ENCODE results near the gene USP4. TPM values are rescaled to one million over a fixed set of nuclear protein-coding genes. Genes with fewer than 3 reads are reported as not detected.

The USP4 gene
- total and polyA plus RNA-seq, 2 of the 8 experiments (the other 6 are each of a cell fraction or from before 2014, with no cell fraction given), result 16.0 to 27.8 TPM

- H3K9me3 ChIP-seq (ENCODE audit: insufficient read depth in 2 of 2, low read depth in 1 of 2, low read length in 1 of 2), result peaks cover 31 to 34% of the 10 kb centered on the region in 2 experiments
- H2AK5ac ChIP-seq (ENCODE audit: low read depth, low read length), result no peak overlapping the region
- no peak overlapping the region for H2BK12ac ChIP-seq (ENCODE audit: low read depth, low read length)
- H4K20me1 ChIP-seq (replicated peaks in 1 of 2; ENCODE audit: control insufficient read depth in 1 of 2, insufficient read depth in 2 of 2, low read length in 2 of 2), result no peaks in the 10 kb centered on the region
- no peaks in the 10 kb centered on the region for H3K27me3 ChIP-seq (replicated peaks in 1 of 4; ENCODE audit: control insufficient read depth in 3 of 4, extremely low read depth in 1 of 4, insufficient read depth in 3 of 4, low read length in 3 of 4)
- no peaks in the 10 kb centered on the region for H3K23me2 ChIP-seq (ENCODE audit: low read depth, low read length)
- DNase-seq (ENCODE audit: low read depth in 1 of 2, low spot score in 2 of 2) (no peak), FAIRE-seq (no peak)
- no peak overlapping the region for H4K8ac ChIP-seq (ENCODE audit: extremely low read depth, insufficient read depth, low read length)
- H3K79me1 ChIP-seq (ENCODE audit: low read depth, low read length), result no peaks in the 10 kb centered on the region
- no peaks in the 10 kb centered on the region for H3K4me1 ChIP-seq (replicated peaks in 1 of 4; ENCODE audit: control insufficient read depth in 3 of 4, insufficient read depth in 4 of 4, low read length in 3 of 4)
- H4K5ac ChIP-seq (ENCODE audit: insufficient read length, low read depth, low read length), result no peak overlapping the region
- no peaks in the 10 kb centered on the region for H3K36me3 ChIP-seq (ENCODE audit: control insufficient read depth in 2 of 4, insufficient read depth in 4 of 4, low read length in 3 of 4)
- H3K27ac ChIP-seq (ENCODE audit: low read depth, low read length), result no peak overlapping the region
- ChIA-PET POLR2A (ENCODE audit: partially characterized antibody) (no interaction called here), CTCF (ENCODE audit: partially characterized antibody) (no interaction called here)
- H4K91ac ChIP-seq (replicated peaks; ENCODE audit: insufficient read length, low read length), result no peak overlapping the region
- no peak overlapping the region for H3K4me2 ChIP-seq (ENCODE audit: insufficient read depth in 1 of 2, low read depth in 2 of 2, low read length in 2 of 2)
- no peak overlapping the region for H3K4me3 ChIP-seq (ENCODE audit: extremely low read depth in 1 of 4, insufficient read depth in 2 of 4, low read depth in 3 of 4, low read length in 4 of 4)
- H3K14ac ChIP-seq (ENCODE audit: insufficient read length), result no peak overlapping the region
- H3K56ac ChIP-seq (replicated peaks; ENCODE audit: insufficient read length, low read depth, low read length), result no peak overlapping the region
- no peak overlapping the region for H2BK5ac ChIP-seq (ENCODE audit: low read depth, low read length)
- H3K4ac ChIP-seq (replicated peaks; ENCODE audit: insufficient read length, low read depth, low read length), result no peak overlapping the region
- no peaks in the 10 kb centered on the region for H3K79me2 ChIP-seq (ENCODE audit: control insufficient read depth in 1 of 2, insufficient read depth in 2 of 2, low read length in 2 of 2)
- no peak overlapping the region for H2BK120ac ChIP-seq (replicated peaks; ENCODE audit: low read depth, low read length)
- no peak overlapping the region for H3K18ac ChIP-seq (ENCODE audit: extremely low read depth, low read length)
- H3K9ac ChIP-seq (replicated peaks in 1 of 4; ENCODE audit: extremely low read depth in 1 of 4, low read depth in 3 of 4, low read length in 3 of 4), result no peak overlapping the region
- H2BK20ac ChIP-seq (ENCODE audit: low read length), result no peak overlapping the region
- H3K23ac ChIP-seq (ENCODE audit: insufficient read length), result no peak overlapping the region
- H2AFZ ChIP-seq (ENCODE audit: low read length), result no peak overlapping the region
- no peak overlapping the region for H2BK15ac ChIP-seq (ENCODE audit: low read length)
- TF ChIP-seq EP300 (IDR thresholded peaks at IDR 0.05; ENCODE audit: borderline replicate concordance in 1 of 2, low read depth in 2 of 2, low read length in 2 of 2) (no peak), TAF1 (IDR thresholded peaks at IDR 0.05; ENCODE audit: low read depth, low read length) (no peak), EZH2 (IDR thresholded peaks at IDR 0.05; ENCODE audit: low read depth, low read length, severe bottlenecking) (no peak), RXRA (IDR thresholded peaks at IDR 0.05; ENCODE audit: insufficient read depth, low read depth, low read length) (no peak), HDAC2 (IDR thresholded peaks at IDR 0.05; ENCODE audit: borderline replicate concordance in 1 of 2, low read depth in 2 of 2, low read length in 2 of 2) (no peak), SIX5 (IDR thresholded peaks at IDR 0.05; ENCODE audit: low read depth, low read length) (no peak), RBBP5 (IDR thresholded peaks at IDR 0.05; ENCODE audit: borderline replicate concordance, low read depth, low read length) (no peak), BACH1 (IDR thresholded peaks at IDR 0.05; ENCODE audit: low read length) (no peak), CREB1 (IDR thresholded peaks at IDR 0.05) (no peak), ZNF274 (IDR thresholded peaks at IDR 0.05; ENCODE audit: borderline replicate concordance, extremely low read depth, low read length) (no peak), MAFK (IDR thresholded peaks at IDR 0.05; ENCODE audit: low read depth, low read length) (no peak), KDM4A (IDR thresholded peaks at IDR 0.05; ENCODE audit: low read depth, low read length, severe bottlenecking) (no peak), ASH2L (IDR thresholded peaks at IDR 0.05; ENCODE audit: low read length) (no peak), TEAD4 (IDR thresholded peaks at IDR 0.05; ENCODE audit: low read depth, low read length) (no peak), CEBPB (IDR thresholded peaks at IDR 0.05; ENCODE audit: low read depth, low read length) (no peak), POLR2A (IDR thresholded peaks at IDR 0.05; ENCODE audit: control extremely low read depth in 1 of 2, low read depth in 2 of 2, low read length in 2 of 2) (no peak), CHD1 (IDR thresholded peaks at IDR 0.05; ENCODE audit: low read depth, low read length) (no peak), CBX8 (IDR thresholded peaks at IDR 0.05; ENCODE audit: borderline replicate concordance, low read depth, low read length) (no peak)
These were observed 103.6 kb downstream of the USP4 start for GRCh38 chr3:49236226-49236625.
